ENCODE measurements around the gene NOCT. TPM values are rescaled to one million over a fixed set of nuclear protein-coding genes. Genes with fewer than 3 reads are reported as not detected.

The NOCT gene, protein sequence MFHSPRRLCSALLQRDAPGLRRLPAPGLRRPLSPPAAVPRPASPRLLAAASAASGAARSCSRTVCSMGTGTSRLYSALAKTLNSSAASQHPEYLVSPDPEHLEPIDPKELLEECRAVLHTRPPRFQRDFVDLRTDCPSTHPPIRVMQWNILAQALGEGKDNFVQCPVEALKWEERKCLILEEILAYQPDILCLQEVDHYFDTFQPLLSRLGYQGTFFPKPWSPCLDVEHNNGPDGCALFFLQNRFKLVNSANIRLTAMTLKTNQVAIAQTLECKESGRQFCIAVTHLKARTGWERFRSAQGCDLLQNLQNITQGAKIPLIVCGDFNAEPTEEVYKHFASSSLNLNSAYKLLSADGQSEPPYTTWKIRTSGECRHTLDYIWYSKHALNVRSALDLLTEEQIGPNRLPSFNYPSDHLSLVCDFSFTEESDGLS
- 10 to 100 TPM in 7 of 8 experiments, 1 to 10 TPM in 1; 6.5 to 30.8 (median 13.5) TPM for total RNA-seq

DNA sequence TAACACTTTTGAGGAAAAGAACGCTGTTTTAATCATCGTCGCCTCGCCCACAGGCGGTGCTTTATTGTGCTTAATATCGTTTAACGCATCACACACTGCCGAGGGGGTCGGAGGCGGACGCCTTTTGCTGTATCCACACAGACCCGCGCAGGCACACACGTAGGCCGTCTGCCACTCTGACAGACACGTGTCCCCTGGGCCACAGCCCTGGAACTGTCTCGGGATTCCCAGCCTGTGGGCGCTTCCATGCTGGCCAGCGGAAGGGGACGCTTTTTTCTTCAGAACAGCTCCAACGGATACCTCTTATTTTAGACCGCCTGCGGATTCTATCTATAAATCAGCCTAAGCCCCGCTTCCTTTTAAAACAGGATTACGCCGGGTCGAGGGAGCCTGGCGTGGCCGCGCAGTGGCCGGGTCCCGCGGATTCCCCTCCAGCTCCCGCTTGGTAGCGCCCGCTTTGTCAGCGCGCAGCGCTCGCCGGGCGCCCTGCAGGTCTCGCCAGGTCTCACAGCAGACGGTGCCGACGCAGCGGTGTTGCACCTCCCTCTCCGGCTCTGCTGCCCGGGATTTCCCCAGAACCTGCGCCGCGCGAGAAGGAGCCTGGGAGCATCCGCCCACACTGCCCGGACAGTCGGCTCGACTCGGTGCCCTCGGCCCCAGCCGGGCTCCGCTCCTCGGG, at the start of gene NOCT:
Gene NOCT, plus strand, starts transcription at position 513 of the 679 bp plus-strand sequence. CDS start 201 bp downstream, outside the sequence.
- Histone ChIP-seq H3K4me3 (peak within 1 kb of the TSS; percentile 60 to 80 (median 72)), H3K4me1 (replicated peaks in 1 of 2) (peaks cover 36 to 42% of the 10 kb centered on the region in 2 donors), H3K27ac (peak within 1 kb of the TSS; percentile 99)
- peak; percentile 75 to 94 (median 92) for ATAC-seq (replicated peaks in 6 of 8)
- in situ Hi-C loops (cut with MboI; ENCODE audit: low pct_unique_long_range_greater_than_20kb in 2 of 9, low sequenced_read_pairs in 9 of 9, unreplicated experiment in 9 of 9): no loop called here
- WGBS, 10 experiments: 0 to 4% (median 1%) methylated on average over 1 to 37 of the region's 62 CpGs; no CpG with 5 or more reads in 2 of the 10 experiments

DNA sequence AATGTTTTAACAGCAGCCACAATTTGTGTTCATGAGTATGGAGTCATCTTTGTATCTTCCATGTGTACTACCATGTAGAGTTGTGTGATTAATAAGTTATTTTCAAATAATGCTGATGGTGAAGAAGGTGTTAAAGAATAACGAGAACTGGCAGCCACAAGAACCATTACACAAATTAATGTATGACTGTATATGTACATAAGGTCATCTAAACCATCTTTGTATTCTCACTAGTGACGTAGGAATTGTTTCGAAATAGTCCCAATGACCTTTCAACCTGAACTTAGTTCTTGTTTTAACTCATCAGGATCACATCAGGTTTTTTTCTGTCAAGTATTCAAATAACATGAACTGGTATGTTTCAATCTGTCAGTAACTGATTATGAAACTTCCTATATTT, 48.3 kb upstream of the NOCT start:
- Histone ChIP-seq H3K4me3 (no peak overlapping the region), H3K4me1 (replicated peaks in 1 of 2) (no peaks in the 10 kb centered on the region), H3K27ac (no peak overlapping the region)
- in situ Hi-C loops (cut with MboI; ENCODE audit: low pct_unique_long_range_greater_than_20kb in 2 of 9, low sequenced_read_pairs in 9 of 9, unreplicated experiment in 9 of 9): no loop called here
- 73 to 93% (median 82%) methylated on average over 1 to 3 of the region's 3 CpGs; no CpG with 5 or more reads in 2 of the 10 experiments for WGBS, 10 experiments
- no peak for ATAC-seq (replicated peaks in 6 of 8)

DNA sequence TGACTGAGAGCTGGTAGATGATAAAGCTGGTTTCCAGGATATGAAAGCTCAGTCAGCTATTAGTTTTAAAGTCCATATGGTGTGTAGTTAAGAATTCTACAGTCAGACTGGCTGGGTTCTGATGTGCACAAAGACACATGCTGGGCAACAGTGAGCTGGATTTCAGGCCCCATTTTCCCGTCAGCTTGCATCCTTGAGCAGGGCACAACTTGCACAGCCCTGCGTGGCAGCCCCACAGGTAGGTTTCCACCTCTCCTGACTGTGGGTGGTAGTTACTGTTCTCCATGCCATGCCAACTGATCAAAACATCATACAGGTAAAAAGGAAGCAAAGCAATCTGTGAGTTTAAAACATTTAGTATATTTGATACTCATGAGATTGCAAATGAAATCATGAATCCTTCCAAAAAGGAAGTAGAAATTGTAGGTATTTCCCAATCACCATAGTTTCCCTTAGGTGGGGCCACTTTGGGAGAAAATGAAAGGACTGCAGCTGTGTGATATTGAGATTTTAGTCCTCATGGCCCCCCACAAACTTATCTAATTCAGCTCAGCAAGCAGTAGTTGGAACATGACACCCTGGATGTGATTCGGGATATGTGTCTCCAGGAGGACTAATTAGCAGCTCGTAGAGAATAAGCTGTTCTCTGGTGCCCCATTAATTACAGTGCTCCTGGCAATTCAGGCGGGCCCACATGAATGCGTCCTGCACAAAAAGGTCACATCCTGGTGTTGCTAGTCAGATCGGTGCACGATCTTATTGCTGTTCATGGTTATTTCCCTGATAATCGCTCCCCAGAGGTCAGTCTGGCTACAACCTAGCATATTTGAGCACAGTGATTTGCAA, 42.4 kb upstream of the NOCT start:
- Histone ChIP-seq H3K4me1 (replicated peaks in 1 of 2) (peaks cover 13 to 19% of the 10 kb centered on the region in 2 donors), H3K27ac (no peak overlapping the region), H3K4me3 (no peak overlapping the region)
- ATAC-seq (replicated peaks in 6 of 8): peak in 6 of 8 experiments; percentile 33 to 94 (median 85)
- 17 to 75% (median 41%) methylated on average over 1 to 6 of the region's 9 CpGs for WGBS, 10 experiments
- in situ Hi-C loops (cut with MboI; ENCODE audit: low pct_unique_long_range_greater_than_20kb in 2 of 9, low sequenced_read_pairs in 9 of 9, unreplicated experiment in 9 of 9): no loop called here

GRCh38 chr4:138975225-138975624, 40.4 kb upstream of the NOCT start:
- in situ Hi-C loops (cut with MboI; ENCODE audit: low pct_unique_long_range_greater_than_20kb in 2 of 9, low sequenced_read_pairs in 9 of 9, unreplicated experiment in 9 of 9): no loop called here
- no peak for ATAC-seq (replicated peaks in 6 of 8)
- WGBS, 10 experiments: 67 to 100% (median 90%) methylated on average over 1 to 4 of the region's 4 CpGs; no CpG with 5 or more reads in 3 of the 10 experiments
- peaks cover 13 to 19% of the 10 kb centered on the region in 2 donors for H3K4me1 ChIP-seq (replicated peaks in 1 of 2)
- H3K27ac ChIP-seq: no peak overlapping the region
- no peak overlapping the region for H3K4me3 ChIP-seq

- ATAC-seq (replicated peaks in 6 of 8): no peak
- H3K4me3 ChIP-seq: no peak overlapping the region
- H3K4me1 ChIP-seq (replicated peaks in 1 of 2): peaks cover 13 to 19% of the 10 kb centered on the region in 2 donors
- H3K27ac ChIP-seq: no peak overlapping the region
- in situ Hi-C loops (cut with MboI; ENCODE audit: low pct_unique_long_range_greater_than_20kb in 2 of 9, low sequenced_read_pairs in 9 of 9, unreplicated experiment in 9 of 9): no loop called here
Measured at GRCh38 chr4:138976526-138976925, 39.1 kb upstream of the NOCT start.

DNA sequence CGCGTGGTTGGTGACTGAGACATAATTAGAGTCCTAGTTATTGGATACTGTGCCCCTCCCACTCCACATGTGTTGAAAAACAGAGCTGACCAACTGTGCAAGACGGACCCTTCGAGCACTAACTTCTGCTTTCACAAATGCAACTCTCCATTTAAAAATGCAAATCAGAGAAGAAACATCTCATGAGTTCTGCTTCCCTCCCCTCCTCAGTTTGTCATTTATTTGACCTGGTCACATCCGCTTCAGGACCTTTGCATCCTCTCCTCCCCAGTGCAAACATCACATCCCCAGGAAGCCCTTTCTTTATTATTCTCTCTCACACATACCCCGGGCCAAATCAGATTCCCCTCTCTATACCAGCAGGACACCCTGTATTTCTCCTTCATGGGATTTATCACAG, 38.1 kb upstream of the NOCT start:
- in situ Hi-C loops (cut with MboI; ENCODE audit: low pct_unique_long_range_greater_than_20kb in 2 of 9, low sequenced_read_pairs in 9 of 9, unreplicated experiment in 9 of 9): no loop called here
- 40 to 100% (median 74%) methylated on average over 1 to 6 of the region's 6 CpGs for WGBS, 10 experiments
- ATAC-seq (replicated peaks in 6 of 8): no peak
- Histone ChIP-seq H3K4me1 (replicated peaks in 1 of 2) (peaks cover 13 to 19% of the 10 kb centered on the region in 2 donors), H3K27ac (no peak overlapping the region), H3K4me3 (no peak overlapping the region)

DNA sequence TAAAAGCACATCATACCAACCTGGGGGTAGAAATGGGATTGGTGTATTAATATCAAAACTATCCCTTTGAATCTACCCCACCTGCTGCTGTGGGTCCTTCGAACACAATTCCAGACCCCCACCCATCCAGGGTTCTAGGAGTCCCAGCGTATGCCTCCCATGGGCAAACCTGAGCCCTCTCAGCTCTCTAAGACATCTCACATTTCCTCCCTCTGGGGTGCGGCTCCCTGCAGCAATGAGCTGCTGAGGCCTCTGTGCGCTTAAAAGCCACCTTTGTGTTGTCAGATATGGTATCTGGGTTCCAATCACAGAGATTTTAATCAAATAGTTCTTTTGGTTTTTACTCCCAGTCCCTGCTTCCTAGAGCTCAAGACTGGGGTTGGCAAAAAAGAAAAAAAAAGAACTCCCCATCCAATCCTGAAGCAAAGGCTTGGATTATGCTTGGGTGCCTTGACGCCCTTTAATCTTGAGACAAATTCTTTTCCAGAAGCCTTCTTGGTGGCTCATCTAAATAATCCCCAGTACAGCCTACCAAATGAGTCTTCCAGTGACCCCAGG, 37.5 kb upstream of the NOCT start:
- 79 to 100% (median 85%) methylated on average over 1 to 4 of the region's 5 CpGs; no CpG with 5 or more reads in 2 of the 10 experiments for WGBS, 10 experiments
- H3K27ac ChIP-seq: no peak overlapping the region
- in situ Hi-C loops (cut with MboI; ENCODE audit: low pct_unique_long_range_greater_than_20kb in 2 of 9, low sequenced_read_pairs in 9 of 9, unreplicated experiment in 9 of 9): no loop called here
- no peak for ATAC-seq (replicated peaks in 6 of 8)
- H3K4me3 ChIP-seq: no peak overlapping the region
- peaks cover 10 to 13% of the 10 kb centered on the region in 2 donors for H3K4me1 ChIP-seq (replicated peaks in 1 of 2)

- in situ Hi-C loops (cut with MboI; ENCODE audit: low pct_unique_long_range_greater_than_20kb in 2 of 9, low sequenced_read_pairs in 9 of 9, unreplicated experiment in 9 of 9): no loop called here
- Histone ChIP-seq H3K4me3 (no peak overlapping the region), H3K27ac (no peak overlapping the region), H3K4me1 (replicated peaks in 1 of 2) (peaks cover 9 to 11% of the 10 kb centered on the region in 2 donors)
- 32 to 100% (median 83%) methylated on average over 1 to 3 of the region's 3 CpGs; no CpG with 5 or more reads in 3 of the 10 experiments for WGBS, 10 experiments
- ATAC-seq (replicated peaks in 6 of 8): no peak
Measured at GRCh38 chr4:138978600-138978999, 37.0 kb upstream of the NOCT start.

DNA sequence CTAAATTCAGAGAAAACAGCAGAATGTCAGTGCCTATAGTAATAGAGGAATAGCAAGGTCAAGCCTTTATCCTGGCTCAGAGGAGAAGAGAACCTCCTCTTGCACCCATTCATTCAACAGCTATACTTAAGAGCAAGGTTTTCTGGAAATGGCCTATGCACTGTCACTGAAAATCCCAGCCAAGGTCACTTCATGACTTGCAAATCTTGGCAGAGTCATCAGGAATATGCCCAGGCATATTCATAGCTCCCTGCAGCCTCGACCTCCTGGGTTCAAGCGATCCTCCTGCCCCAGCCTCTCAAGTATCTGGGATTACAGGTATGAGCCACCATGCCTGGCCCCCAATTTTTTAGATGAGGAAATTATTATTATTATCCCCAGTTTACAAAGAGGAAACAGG, 35.8 kb upstream of the NOCT start:
- Histone ChIP-seq H3K4me1 (replicated peaks in 1 of 2) (no peaks in the 10 kb centered on the region), H3K4me3 (no peak overlapping the region), H3K27ac (no peak overlapping the region)
- 92 to 100% (median 96%) methylated on average over 1 to 2 of the region's 2 CpGs; no CpG with 5 or more reads in 6 of the 10 experiments for WGBS, 10 experiments
- ATAC-seq (replicated peaks in 6 of 8): peak in 1 of 8 experiments; percentile 20
- in situ Hi-C loops (cut with MboI; ENCODE audit: low pct_unique_long_range_greater_than_20kb in 2 of 9, low sequenced_read_pairs in 9 of 9, unreplicated experiment in 9 of 9): no loop called here

DNA sequence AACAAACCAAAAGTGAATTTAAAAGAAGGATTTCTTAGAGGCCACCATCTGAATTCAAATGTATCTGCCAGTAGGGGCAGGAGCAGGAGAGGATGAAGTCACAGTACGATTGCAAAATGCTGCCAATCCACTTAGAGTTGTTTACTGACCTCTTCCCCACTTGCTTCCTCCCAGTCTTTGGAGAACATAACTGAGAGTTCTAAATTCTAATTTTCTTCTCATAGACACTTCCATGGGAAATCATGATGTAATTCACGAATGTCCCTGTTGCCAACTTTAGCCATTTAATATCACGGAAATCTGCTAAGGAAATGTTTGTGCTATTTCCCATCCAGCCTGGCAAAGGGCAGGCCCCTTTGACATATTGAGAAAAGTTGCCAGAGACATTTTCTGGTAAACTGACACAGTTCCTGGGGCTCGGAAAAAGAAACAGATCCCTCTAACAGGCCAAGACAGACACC, 33.6 kb upstream of the NOCT start:
- Histone ChIP-seq H3K27ac (no peak overlapping the region), H3K4me3 (no peak overlapping the region), H3K4me1 (replicated peaks in 1 of 2) (no peaks in the 10 kb centered on the region)
- peak in 2 of 8 experiments; percentile 60 to 75 for ATAC-seq (replicated peaks in 6 of 8)
- 0 to 95% (median 70%) methylated on average over 1 to 4 of the region's 4 CpGs for WGBS, 10 experiments
- in situ Hi-C loops (cut with MboI; ENCODE audit: low pct_unique_long_range_greater_than_20kb in 2 of 9, low sequenced_read_pairs in 9 of 9, unreplicated experiment in 9 of 9): no loop called here

- Histone ChIP-seq H3K4me1 (replicated peaks in 1 of 2) (no peaks in the 10 kb centered on the region), H3K27ac (no peak overlapping the region), H3K4me3 (no peak overlapping the region)
- no peak for ATAC-seq (replicated peaks in 6 of 8)
- in situ Hi-C loops (cut with MboI; ENCODE audit: low pct_unique_long_range_greater_than_20kb in 2 of 9, low sequenced_read_pairs in 9 of 9, unreplicated experiment in 9 of 9): no loop called here
- WGBS, 10 experiments: 67 to 100% (median 83%) methylated on average over 1 to 4 of the region's 7 CpGs; no CpG with 5 or more reads in 2 of the 10 experiments
Measured at GRCh38 chr4:138982754-138983153, 32.8 kb upstream of the NOCT start.

DNA sequence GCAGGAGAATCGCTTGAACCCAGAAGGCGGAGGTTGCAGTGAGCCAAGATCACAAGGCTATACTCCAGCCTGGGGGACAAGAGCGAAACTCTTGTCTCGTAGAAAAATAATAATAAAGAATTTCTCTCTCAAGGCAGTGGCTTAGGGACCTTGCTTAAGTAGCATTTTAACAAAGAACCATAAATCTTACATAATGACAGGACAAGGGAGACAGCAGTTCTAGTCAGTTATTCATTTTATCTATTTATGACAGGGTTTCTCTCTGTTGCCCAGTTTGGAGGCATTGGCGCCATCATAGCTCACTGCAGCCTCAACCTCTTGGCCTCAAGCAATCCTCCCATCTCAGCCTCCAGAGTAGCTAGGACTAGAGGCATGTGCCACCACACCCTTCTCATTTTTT, 31.9 kb upstream of the NOCT start:
- ATAC-seq (replicated peaks in 6 of 8): no peak
- in situ Hi-C loops (cut with MboI; ENCODE audit: low pct_unique_long_range_greater_than_20kb in 2 of 9, low sequenced_read_pairs in 9 of 9, unreplicated experiment in 9 of 9): no loop called here
- Histone ChIP-seq H3K4me1 (replicated peaks in 1 of 2) (no peaks in the 10 kb centered on the region), H3K4me3 (no peak overlapping the region), H3K27ac (no peak overlapping the region)
- WGBS, 10 experiments: 77 to 100% (median 94%) methylated on average over 2 to 5 of the region's 5 CpGs; no CpG with 5 or more reads in 2 of the 10 experiments
